ENCODE results near the gene ZNF318.

DNA sequence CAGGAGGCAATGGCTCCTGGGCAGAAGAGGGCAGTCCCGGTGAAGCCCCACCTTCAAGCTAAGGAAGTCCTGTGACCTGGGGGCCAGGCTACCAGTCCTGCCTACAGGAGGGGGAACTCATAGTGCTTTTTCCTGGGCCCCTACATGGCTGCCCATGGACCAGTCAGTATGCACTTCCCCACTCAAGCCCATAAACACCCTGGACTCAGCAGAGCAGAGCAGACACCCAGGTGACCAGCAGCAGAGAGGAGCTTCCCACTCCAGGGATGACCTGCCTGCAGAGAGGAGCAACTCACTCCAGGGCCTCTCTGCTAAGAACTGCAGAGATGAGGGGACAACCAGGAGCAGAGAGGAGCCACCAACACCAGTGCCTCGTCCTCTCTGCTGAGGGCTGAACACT, 43.6 kb upstream of the ZNF318 start:
- TF ChIP-seq POLR2A (IDR thresholded peaks at IDR 0.05; ENCODE audit: low read depth, low read length) (no peak), POLR2AphosphoS5 (IDR thresholded peaks at IDR 0.05; ENCODE audit: low read depth, low read length) (no peak), TAF1 (IDR thresholded peaks at IDR 0.05; ENCODE audit: low read depth, low read length) (no peak)
